Tibial artery (tissue), 4 donors: Measurements from ENCODE around the gene ADAM11.

Experiments
- DNase-seq, 2 donors: peaks; one replicate each; pipeline ENCODE4 v3.0.0-alpha.2; 2019
- H3K27ac ChIP-seq, 2 donors: fragments of 200-600 bp; sonication (generic) in 1 of 2; 1 replicate in 1 of 2; 2 replicates in 1 of 2; pipeline ENCODE4 v1.5.1; 2018 to 2019; ENCODE audit warnings: mild to moderate bottlenecking in 1 of 2
- H3K27me3 ChIP-seq, 2 donors: fragments of 200-600 bp; sonication (generic) in 1 of 2; one replicate each; pipeline versions ENCODE4 v1.5.1 to v1.6.0; 2016 to 2019
- H3K36me3 ChIP-seq, 3 donors: fragments of 200-600 bp; sonication (generic) in 2 of 3; one replicate each; pipeline ENCODE4 v1.5.1; 2016 to 2019; ENCODE audit warnings: mild to moderate bottlenecking in 2 of 3
- H3K4me1 ChIP-seq, 4 donors: fragments of 200-600 bp; sonication (generic) in 2 of 4; 1 replicate in 3 of 4; 2 replicates in 1 of 4; pipeline ENCODE4 v1.5.1; 2016 to 2019
- H3K4me3 ChIP-seq, 2 donors: fragments of 200-600 bp; sonication (generic) in 1 of 2; 1 replicate in 1 of 2; 2 replicates in 1 of 2; pipeline ENCODE4 v1.5.1; 2018 to 2019; ENCODE audit warnings: mild to moderate bottlenecking in 2 of 2
- H3K9me3 ChIP-seq, 3 donors: fragments of 200-600 bp; sonication (generic) in 1 of 3; one replicate each; pipeline ENCODE4 v1.5.1; 2016 to 2019
- intact Hi-C: fragments of 100-400 bp; cut with DNase I; formaldehyde crosslinking; loops from one replicate; pipeline ENCODE4 v1.15.0; 2023; ENCODE audit warnings: low total_unique reads
- TF ChIP-seq, protein P1 (sequence below), 2 experiments: fragments of 200-600 bp in 1 of 2; fragments of 450-650 bp in 1 of 2; IDR thresholded peaks; one replicate each; pipeline ENCODE4 v1.5.1; 2017 to 2019; ENCODE audit warnings: antibody characterized with exemption in 2 of 2, mild to moderate bottlenecking in 1 of 2, moderate library complexity in 1 of 2

Gene ADAM11

DNA sequence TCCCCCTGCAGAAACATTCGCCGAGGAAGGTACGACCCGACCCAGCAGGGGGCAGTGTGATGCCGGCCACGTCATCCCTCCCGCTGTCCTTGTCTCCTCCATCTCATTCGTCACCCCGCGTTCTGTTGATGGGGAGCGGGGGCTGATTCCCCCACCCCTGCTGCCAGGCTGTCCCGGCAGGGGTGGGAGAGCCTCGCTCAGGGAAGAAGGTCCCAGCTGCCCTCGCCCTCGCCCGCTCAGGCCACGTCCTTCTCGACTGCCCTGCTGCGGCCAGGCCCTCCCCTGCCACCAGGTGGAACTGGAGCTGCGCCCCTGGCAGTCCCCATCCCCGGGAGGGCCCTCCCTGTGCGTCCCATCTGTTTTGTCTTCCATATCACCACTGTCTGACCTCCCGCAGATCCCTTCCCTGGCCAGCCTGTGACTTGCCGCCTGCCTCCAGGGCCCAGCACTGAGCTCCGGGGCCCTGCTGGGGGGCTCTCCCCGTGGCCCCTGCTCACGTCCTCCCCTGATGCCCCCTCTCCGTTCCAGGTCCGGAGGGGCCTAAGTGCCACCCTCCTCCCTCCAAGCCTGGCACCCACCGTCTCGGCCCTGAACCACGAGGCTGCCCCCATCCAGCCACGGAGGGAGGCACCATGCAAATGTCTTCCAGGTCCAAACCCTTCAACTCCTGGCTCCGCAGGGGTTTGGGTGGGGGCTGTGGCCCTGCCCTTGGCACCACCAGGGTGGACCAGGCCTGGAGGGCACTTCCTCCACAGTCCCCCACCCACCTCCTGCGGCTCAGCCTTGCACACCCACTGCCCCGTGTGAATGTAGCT lies 20.6 kb downstream of the ADAM11 start:
- H3K4me3 ChIP-seq, result peak overlapping the region; percentile 35 to 53
- H3K36me3 ChIP-seq, result no peaks in the 10 kb centered on the region
- peaks cover 0 to 47% (median 35%) of the 10 kb centered on the region in 4 donors for H3K4me1 ChIP-seq
- H3K27me3 ChIP-seq, result peaks cover 0 to 4% of the 10 kb centered on the region in 2 donors
- TF ChIP-seq, protein P1, sequence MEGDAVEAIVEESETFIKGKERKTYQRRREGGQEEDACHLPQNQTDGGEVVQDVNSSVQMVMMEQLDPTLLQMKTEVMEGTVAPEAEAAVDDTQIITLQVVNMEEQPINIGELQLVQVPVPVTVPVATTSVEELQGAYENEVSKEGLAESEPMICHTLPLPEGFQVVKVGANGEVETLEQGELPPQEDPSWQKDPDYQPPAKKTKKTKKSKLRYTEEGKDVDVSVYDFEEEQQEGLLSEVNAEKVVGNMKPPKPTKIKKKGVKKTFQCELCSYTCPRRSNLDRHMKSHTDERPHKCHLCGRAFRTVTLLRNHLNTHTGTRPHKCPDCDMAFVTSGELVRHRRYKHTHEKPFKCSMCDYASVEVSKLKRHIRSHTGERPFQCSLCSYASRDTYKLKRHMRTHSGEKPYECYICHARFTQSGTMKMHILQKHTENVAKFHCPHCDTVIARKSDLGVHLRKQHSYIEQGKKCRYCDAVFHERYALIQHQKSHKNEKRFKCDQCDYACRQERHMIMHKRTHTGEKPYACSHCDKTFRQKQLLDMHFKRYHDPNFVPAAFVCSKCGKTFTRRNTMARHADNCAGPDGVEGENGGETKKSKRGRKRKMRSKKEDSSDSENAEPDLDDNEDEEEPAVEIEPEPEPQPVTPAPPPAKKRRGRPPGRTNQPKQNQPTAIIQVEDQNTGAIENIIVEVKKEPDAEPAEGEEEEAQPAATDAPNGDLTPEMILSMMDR (IDR thresholded peaks at IDR 0.05), result peak; percentile 84 to 92
- intact Hi-C loops, result loop anchor here (5.0 kb wide), 1 partner anchor 243 kb away; no protein-coding TSS in a partner anchor
- H3K9me3 ChIP-seq, result no peaks in the 10 kb centered on the region
- peak; percentile 65 to 86 for DNase-seq
- peak overlapping the region; percentile 30 to 39 for H3K27ac ChIP-seq

GRCh38 chr17:44780161-44780560 lies 21.4 kb downstream of the ADAM11 start:
- Histone ChIP-seq H3K27ac (no peak overlapping the region), H3K4me3 (no peak overlapping the region), H3K9me3 (no peaks in the 10 kb centered on the region), H3K27me3 (peaks cover 0 to 4% of the 10 kb centered on the region in 2 donors), H3K4me1 (peaks cover 0 to 43% (median 32%) of the 10 kb centered on the region in 4 donors), H3K36me3 (no peaks in the 10 kb centered on the region)
- no peak for DNase-seq
- TF ChIP-seq, protein P1 (IDR thresholded peaks at IDR 0.05), result no peak
- intact Hi-C loops, result no loop called here

GRCh38 chr17:44780845-44781480 lies 22.2 kb downstream of the ADAM11 start:
- intact Hi-C loops, result no loop called here
- H3K27ac ChIP-seq, result no peak overlapping the region
- no peak for DNase-seq

DNA sequence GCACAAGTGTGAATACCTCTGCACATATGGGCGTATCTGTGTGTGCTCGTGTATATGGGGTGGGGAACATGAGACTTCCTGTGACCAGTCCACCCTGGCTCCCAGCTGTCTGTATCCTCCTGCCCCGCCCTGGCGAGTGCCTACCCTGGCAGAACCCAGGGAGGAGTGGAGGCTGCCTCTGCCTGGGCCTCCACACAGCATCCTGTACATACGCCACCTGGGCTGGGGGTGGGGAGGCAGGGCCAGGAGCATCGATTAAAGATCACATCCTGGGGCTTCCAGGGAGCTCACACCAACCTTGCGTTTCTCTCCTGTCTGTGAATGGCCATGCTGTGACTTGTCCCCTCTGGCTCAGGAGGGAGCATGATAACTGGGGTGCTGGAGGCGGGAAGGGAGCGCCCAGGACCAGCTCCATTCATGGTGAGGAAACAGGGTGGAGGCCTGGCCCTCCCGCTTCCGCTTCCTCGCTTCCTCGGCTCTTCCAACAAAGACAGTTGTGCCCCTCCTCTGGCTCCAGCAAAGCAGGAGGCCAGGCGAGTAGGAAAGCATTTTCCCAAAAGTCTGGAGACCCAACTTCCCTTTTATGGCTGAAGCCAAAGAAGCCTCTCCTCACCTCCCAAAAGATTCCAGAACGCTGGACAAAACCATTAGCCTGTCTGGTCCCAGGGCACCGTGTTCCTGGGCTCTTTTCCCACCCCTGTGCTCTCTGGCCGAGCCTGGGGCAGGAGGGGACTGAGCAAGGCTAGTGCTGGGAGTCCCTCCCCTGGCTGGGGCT lies 22.9 kb downstream of the ADAM11 start:
- TF ChIP-seq, protein P1 (IDR thresholded peaks at IDR 0.05), result no peak
- DNase-seq, result no peak
- H3K36me3 ChIP-seq, result no peaks in the 10 kb centered on the region
- peaks cover 0 to 40% (median 24%) of the 10 kb centered on the region in 4 donors for H3K4me1 ChIP-seq
- peak overlapping the region; percentile 68 to 74 for H3K27ac ChIP-seq
- H3K27me3 ChIP-seq, result peaks cover 0 to 4% of the 10 kb centered on the region in 2 donors
- intact Hi-C loops, result no loop called here
- H3K4me3 ChIP-seq, result no peak overlapping the region
- no peaks in the 10 kb centered on the region for H3K9me3 ChIP-seq

More at GRCh38 chr17:44780845-44781480, 22.2 kb downstream of the ADAM11 start:
- H3K4me1 ChIP-seq, result peaks cover 0 to 40% (median 26%) of the 10 kb centered on the region in 4 donors
- no peaks in the 10 kb centered on the region for H3K36me3 ChIP-seq
- no peaks in the 10 kb centered on the region for H3K9me3 ChIP-seq
- no peak overlapping the region for H3K4me3 ChIP-seq
- TF ChIP-seq, protein P1 (IDR thresholded peaks at IDR 0.05), result no peak
- H3K27me3 ChIP-seq, result peaks cover 0 to 4% of the 10 kb centered on the region in 2 donors

- TF ChIP-seq, protein P1 (IDR thresholded peaks at IDR 0.05), result no peak
- DNase-seq, result peak in 1 of 2 donors; percentile 31
- H3K4me3 ChIP-seq, result no peak overlapping the region
- peaks cover 0 to 47% (median 29%) of the 10 kb centered on the region in 4 donors for H3K4me1 ChIP-seq
- peak overlapping the region; percentile 68 to 74 for H3K27ac ChIP-seq
- H3K27me3 ChIP-seq, result no peaks in the 10 kb centered on the region
- H3K36me3 ChIP-seq, result no peaks in the 10 kb centered on the region
- no peaks in the 10 kb centered on the region for H3K9me3 ChIP-seq
- intact Hi-C loops, result no loop called here
Observed at GRCh38 chr17:44782326-44782850, 23.6 kb downstream of the ADAM11 start.
